Measurements from ENCODE around the gene LUC7L.

- TF ChIP-seq SIN3A (IDR thresholded peaks at IDR 0.05; ENCODE audit: borderline replicate concordance, insufficient read depth, low read length) (no peak), REST (IDR thresholded peaks at IDR 0.05; ENCODE audit: insufficient read depth in 1 of 2, low read depth in 2 of 2, low read length in 2 of 2) (no peak), TAF1 (IDR thresholded peaks at IDR 0.05; ENCODE audit: borderline replicate concordance, insufficient read depth, low read length) (no peak), POLR2AphosphoS5 (IDR thresholded peaks at IDR 0.05; ENCODE audit: low read depth, low read length) (no peak)
Measured at GRCh38 chr16:170788-171187, 58.5 kb downstream of the LUC7L start.
